H1 (cell line): ENCODE data around the gene PKNOX1. TPM values are rescaled to one million over a fixed set of nuclear protein-coding genes. Genes with fewer than 3 reads are reported as not detected.
A peak's percentile ranks its signal among the peaks of the same experiment; 100 is the strongest.

Source experiments
- CTCF ChIA-PET: fragments of 300-600 bp; sonication (Branson Sonifier 250); formaldehyde crosslinking; loops from one replicate; lab custom pipeline; 2021; ENCODE audit not compliant: partially characterized antibody; lab: Charles Lee
- POLR2A ChIA-PET: fragments of 300-600 bp; sonication (Branson Sonifier 250); formaldehyde crosslinking; loops from one replicate; lab custom pipeline; 2021; ENCODE audit warnings: inconsistent platforms; ENCODE audit not compliant: partially characterized antibody; lab: Charles Lee
- DNase-seq, 2 experiments: peaks; one replicate each; pipeline versions ENCODE4 v3.0.0 to v3.0.0-alpha.2; 2010 to 2022; ENCODE audit warnings: low spot score in 2 of 2, low read depth in 1 of 2, mixed read lengths in 1 of 2
- FAIRE-seq: peaks from 2 replicates; lab custom pipeline; 2011; peaks lifted over from hg19 to GRCh38; lab: Jason Lieb, UNC
- H2AFZ ChIP-seq: 2 replicates; pipeline ENCODE4 v1.8.1; 2012; ENCODE audit warnings: low read length, inconsistent platforms
- H2AK5ac ChIP-seq: 2 replicates; pipeline ENCODE4 v1.6.1; 2013; ENCODE audit warnings: low read depth, low read length
- H2BK120ac ChIP-seq: replicated peaks from 2 replicates; pipeline ENCODE3; 2013; ENCODE audit warnings: low read depth, low read length, inconsistent platforms
- H2BK12ac ChIP-seq: 2 replicates; pipeline ENCODE4 v1.6.1; 2013; ENCODE audit warnings: low read depth, low read length
- H2BK15ac ChIP-seq: 2 replicates; pipeline ENCODE4 v1.6.1; 2013; ENCODE audit warnings: low read length
- H2BK20ac ChIP-seq: 2 replicates; pipeline ENCODE4 v1.6.1; 2013; ENCODE audit warnings: low read length
- H2BK5ac ChIP-seq: 2 replicates; pipeline ENCODE4 v1.6.1; 2013; ENCODE audit warnings: low read depth, low read length
- H3K14ac ChIP-seq: 2 replicates; pipeline ENCODE4 v1.6.1; 2013; ENCODE audit warnings: inconsistent platforms; ENCODE audit not compliant: insufficient read length
- H3K18ac ChIP-seq: 2 replicates; pipeline ENCODE4 v1.6.1; 2013; ENCODE audit warnings: low read length; ENCODE audit errors: extremely low read depth
- H3K23ac ChIP-seq: 2 replicates; pipeline ENCODE4 v1.6.1; 2013; ENCODE audit warnings: inconsistent platforms; ENCODE audit not compliant: insufficient read length
- H3K23me2 ChIP-seq: 2 replicates; pipeline ENCODE4 v1.6.1; 2013; ENCODE audit warnings: low read depth, low read length
- H3K27ac ChIP-seq: 2 replicates; pipeline ENCODE4 v1.6.1; 2011; ENCODE audit warnings: low read depth, low read length, inconsistent platforms
- H3K27me3 ChIP-seq, 4 experiments: replicated peaks in 1 of 4; 1 replicate in 1 of 4; 2 replicates in 3 of 4; pipeline versions ENCODE4 v1.6.1 to v1.8.1; 2011 to 2013; ENCODE audit warnings: low read length in 3 of 4, mild to moderate bottlenecking in 3 of 4, inconsistent platforms in 2 of 4, mixed read lengths in 2 of 4, moderate library complexity in 1 of 4; ENCODE audit not compliant: control insufficient read depth in 3 of 4, insufficient read depth in 3 of 4; ENCODE audit errors: extremely low read depth in 1 of 4
- H3K36me3 ChIP-seq, 4 experiments: 2 replicates each; pipeline versions ENCODE4 v1.6.1 to v1.8.1; 2011 to 2013; ENCODE audit warnings: mild to moderate bottlenecking in 4 of 4, low read length in 3 of 4, moderate library complexity in 2 of 4, control low read depth in 1 of 4, inconsistent platforms in 1 of 4; ENCODE audit not compliant: insufficient read depth in 4 of 4, control insufficient read depth in 2 of 4
- H3K4ac ChIP-seq: replicated peaks from 2 replicates; pipeline ENCODE3; 2013; ENCODE audit warnings: low read length, low read depth, mixed read lengths, inconsistent platforms; ENCODE audit not compliant: insufficient read length
- H3K4me1 ChIP-seq, 4 experiments: replicated peaks in 1 of 4; 1 replicate in 1 of 4; 2 replicates in 3 of 4; pipeline versions ENCODE4 v1.6.1 to v1.8.1; 2011 to 2013; ENCODE audit warnings: low read length in 3 of 4, inconsistent platforms in 2 of 4, mixed read lengths in 1 of 4; ENCODE audit not compliant: insufficient read depth in 4 of 4, control insufficient read depth in 3 of 4
- H3K4me2 ChIP-seq, 2 experiments: 2 replicates each; pipeline versions ENCODE4 v1.6.1 to v1.8.1; 2011 to 2013; ENCODE audit warnings: low read depth in 2 of 2, low read length in 2 of 2, control low read depth in 1 of 2, inconsistent platforms in 1 of 2, mild to moderate bottlenecking in 1 of 2; ENCODE audit not compliant: insufficient read depth in 1 of 2
- H3K4me3 ChIP-seq, 4 experiments: fragments of 200-600, 300-600 bp in 1 of 4; sonication (generic), shearing (Covaris generic), sonication (Bioruptor Twin) in 1 of 4; 2 replicates each; pipeline versions ENCODE4 v1.5.1 to v1.8.1; 2011 to 2016; ENCODE audit warnings: low read length in 4 of 4, low read depth in 3 of 4, control low read depth in 2 of 4, inconsistent platforms in 2 of 4, mild to moderate bottlenecking in 2 of 4, mixed read lengths in 1 of 4, moderate library complexity in 1 of 4; ENCODE audit not compliant: insufficient read depth in 2 of 4; ENCODE audit errors: extremely low read depth in 1 of 4
- H3K56ac ChIP-seq: replicated peaks from 2 replicates; pipeline ENCODE3; 2013; ENCODE audit warnings: low read depth, mild to moderate bottlenecking, mixed read lengths, low read length, inconsistent platforms; ENCODE audit not compliant: insufficient read length
- H3K79me1 ChIP-seq: 2 replicates; pipeline ENCODE4 v1.6.1; 2013; ENCODE audit warnings: low read depth, low read length, control low read depth
- H3K79me2 ChIP-seq, 2 experiments: 2 replicates each; pipeline versions ENCODE4 v1.6.1 to v1.8.1; 2012 to 2013; ENCODE audit warnings: low read length in 2 of 2, mild to moderate bottlenecking in 2 of 2, inconsistent platforms in 1 of 2; ENCODE audit not compliant: insufficient read depth in 2 of 2, control insufficient read depth in 1 of 2
- H3K9ac ChIP-seq, 4 experiments: replicated peaks in 1 of 4; 1 replicate in 1 of 4; 2 replicates in 3 of 4; pipeline versions ENCODE4 v1.6.1 to v1.8.1; 2011 to 2013; ENCODE audit warnings: low read depth in 3 of 4, low read length in 3 of 4, control low read depth in 2 of 4, mild to moderate bottlenecking in 2 of 4, moderate library complexity in 2 of 4, inconsistent platforms in 1 of 4; ENCODE audit errors: extremely low read depth in 1 of 4
- H3K9me3 ChIP-seq, 2 experiments: 2 replicates each; pipeline versions ENCODE4 v1.6.1 to v1.8.1; 2012 to 2013; ENCODE audit warnings: mild to moderate bottlenecking in 2 of 2, moderate library complexity in 2 of 2, control low read depth in 1 of 2, inconsistent platforms in 1 of 2, low read depth in 1 of 2, low read length in 1 of 2, mixed read lengths in 1 of 2; ENCODE audit not compliant: insufficient read depth in 2 of 2
- H4K20me1 ChIP-seq, 2 experiments: replicated peaks in 1 of 2; 2 replicates each; pipeline versions ENCODE3 to v1.8.1; 2011 to 2013; ENCODE audit warnings: inconsistent platforms in 2 of 2, low read length in 2 of 2, mild to moderate bottlenecking in 1 of 2; ENCODE audit not compliant: insufficient read depth in 2 of 2, control insufficient read depth in 1 of 2
- H4K5ac ChIP-seq: 2 replicates; pipeline ENCODE4 v1.6.1; 2013; ENCODE audit warnings: low read length, low read depth, mixed read lengths, inconsistent platforms; ENCODE audit not compliant: insufficient read length
- H4K8ac ChIP-seq: 2 replicates; pipeline ENCODE4 v1.8.0; 2013; ENCODE audit warnings: mild to moderate bottlenecking, moderate library complexity, low read length, inconsistent platforms; ENCODE audit not compliant: insufficient read depth; ENCODE audit errors: extremely low read depth
- H4K91ac ChIP-seq: replicated peaks from 2 replicates; pipeline ENCODE3; 2013; ENCODE audit warnings: low read length, mixed read lengths, inconsistent platforms; ENCODE audit not compliant: insufficient read length
- CBX8 ChIP-seq: fragments of 300-800, 300-1000 bp; sonication (generic); IDR thresholded peaks from 2 replicates; pipeline ENCODE4 v1.7.1; 2016; ENCODE audit warnings: low read depth, low read length, borderline replicate concordance
- CTBP2 ChIP-seq: IDR thresholded peaks from 2 replicates; pipeline ENCODE4 v1.7.0; 2011; ENCODE audit warnings: borderline replicate concordance, mild to moderate bottlenecking, moderate library complexity, mixed read lengths, low read length; ENCODE audit not compliant: insufficient read depth, insufficient read length
- EGR1 ChIP-seq: IDR thresholded peaks from 2 replicates; pipeline ENCODE4 v1.6.1; 2011; ENCODE audit warnings: low read depth, low read length, borderline replicate concordance
- RFX5 ChIP-seq: IDR thresholded peaks from 2 replicates; pipeline ENCODE4 v1.6.1; 2011; ENCODE audit warnings: low read depth, low read length, improper control_type of control experiment, borderline replicate concordance
- WGBS, 2 experiments: shearing (Covaris generic) in 1 of 2; methylation state at CpG; one replicate each; pipeline versions ENCODE4 v1.1.6 to v1.1.7; 2013 to 2015; ENCODE audit warnings: low lambda C conversion rate in 2 of 2, mixed read lengths in 2 of 2, inconsistent platforms in 1 of 2, low coverage in 1 of 2, missing lambda C conversion rate in 1 of 2; ENCODE audit not compliant: insufficient replicate concordance in 2 of 2, insufficient coverage in 1 of 2, insufficient read length in 1 of 2; ENCODE audit errors: extremely low coverage in 1 of 2, missing lambda C conversion rate in 1 of 2; 5-methylcytosine and 5-hydroxymethylcytosine counted together
- polyA plus RNA-seq, 7 experiments: library from polyadenylated mRNA; depleted of rRNA in 3 of 7; stranded (reverse) in 5 of 7; unstranded in 2 of 7; fragments of >200 nt in 5 of 7; fragments of 200-250 nt in 2 of 7; gene quantifications; 1 replicate in 5 of 7; 2 replicates in 1 of 7; 4 replicates in 1 of 7; pipeline versions ENCODE4 v1.2.1 to v1.2.3, GENCODE V29; 2011 to 2013; ENCODE audit warnings: missing spikeins in 2 of 7, mixed read lengths in 2 of 7
- total RNA-seq: library from RNA; stranded (reverse); fragmentation: NEBNext Ultra II Directional; extraction: Animal tissue kit (Norgen Biotek cat#: 25700); gene quantifications from 2 replicates; pipeline ENCODE4 v1.2.1, GENCODE V29; 2021

The PKNOX1 gene
- total and polyA plus RNA-seq, 2 of the 8 experiments (the other 6 are each of a cell fraction or from before 2014, with no cell fraction given) = 20.4 to 31.9 TPM

DNA sequence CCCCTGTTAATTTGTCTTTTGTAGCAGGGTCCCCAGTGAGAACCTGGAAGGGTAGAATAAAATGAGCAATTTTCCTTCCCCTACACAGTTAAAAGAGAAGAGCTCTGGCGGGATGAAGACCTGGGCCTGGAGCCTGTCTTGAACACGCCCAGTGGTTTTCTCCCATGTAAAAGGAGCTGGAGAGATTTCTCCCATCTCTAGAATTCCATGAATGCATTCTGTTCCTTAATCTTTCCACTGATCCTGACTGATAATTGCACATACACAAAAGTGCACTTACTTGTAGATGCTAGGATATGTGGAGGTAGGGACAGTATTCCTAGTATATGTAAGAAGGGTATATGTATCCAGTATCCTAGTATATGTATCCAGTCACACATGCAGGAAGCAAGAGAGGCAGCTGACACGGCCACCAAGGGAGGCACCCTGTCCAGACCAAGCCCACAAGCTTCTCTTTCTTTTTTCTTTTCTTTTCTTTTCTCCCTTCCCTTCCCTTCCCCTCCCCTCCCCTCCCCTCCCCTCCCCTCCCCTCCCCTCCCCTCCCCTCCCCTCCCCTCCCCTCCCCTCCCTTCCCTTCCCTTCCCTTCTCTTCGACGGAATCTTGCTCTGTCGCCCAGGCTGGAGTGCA lies 11.9 kb upstream of the PKNOX1 start:
- Histone ChIP-seq H2BK12ac (no peak overlapping the region), H3K36me3 (no peaks in the 10 kb centered on the region), H3K23me2 (no peaks in the 10 kb centered on the region), H4K8ac (no peak overlapping the region), H3K4me2 (no peak overlapping the region), H2AK5ac (no peak overlapping the region), H3K23ac (no peak overlapping the region), H4K91ac (peak overlapping the region; percentile 94), H2BK20ac (peak overlapping the region; percentile 95; the same call in 1 of the 2 replicates), H4K20me1 (no peaks in the 10 kb centered on the region), H3K79me2 (no peaks in the 10 kb centered on the region), H3K14ac (no peak overlapping the region), H3K4ac (peak overlapping the region; percentile 13), H3K9ac (no peak overlapping the region), H2BK120ac (peak overlapping the region; percentile 100), H3K18ac (0 out of 2 replicates have a peak overlapping the region, but pooled peaks have one; percentile 35), H3K4me3 (no peak overlapping the region), H3K9me3 (no peaks in the 10 kb centered on the region), H3K56ac (no peak overlapping the region), H3K4me1 (peaks cover 4 to 13% (median 6%) of the 10 kb centered on the region in 4 experiments; a peak in 5 of 7 replicates), H2BK5ac (peak overlapping the region; percentile 99; the same call in 1 of the 2 replicates), H2AFZ (no peak overlapping the region), H3K27me3 (no peaks in the 10 kb centered on the region), H3K79me1 (no peaks in the 10 kb centered on the region), H2BK15ac (no peak overlapping the region), H3K27ac (no peak overlapping the region), H4K5ac (no peak overlapping the region)
- ChIA-PET CTCF (interaction anchor here (0.6 to 1.2 kb wide), 5 partner anchors 15 to 72 kb away, joined by 3 to 4 read pairs (median 3); no protein-coding TSS in a partner anchor), POLR2A (interaction anchor here (1.0 to 1.8 kb wide), 6 partner anchors 10 to 50 kb away, joined by 3 to 9 read pairs (median 4); partner anchors contain the start of gene ERVH48-1)
- 78% methylated on average over 6 of the region's 6 CpGs; no CpG with 5 or more reads in 1 of the 2 experiments for WGBS, 2 experiments
- FAIRE-seq = no peak
- DNase-seq = no peak
- TF ChIP-seq CTBP2 (no peak), CBX8 (no peak), RFX5 (no peak), EGR1 (no peak)
